ENCODE measurements around the gene CDK2AP2.

DNA sequence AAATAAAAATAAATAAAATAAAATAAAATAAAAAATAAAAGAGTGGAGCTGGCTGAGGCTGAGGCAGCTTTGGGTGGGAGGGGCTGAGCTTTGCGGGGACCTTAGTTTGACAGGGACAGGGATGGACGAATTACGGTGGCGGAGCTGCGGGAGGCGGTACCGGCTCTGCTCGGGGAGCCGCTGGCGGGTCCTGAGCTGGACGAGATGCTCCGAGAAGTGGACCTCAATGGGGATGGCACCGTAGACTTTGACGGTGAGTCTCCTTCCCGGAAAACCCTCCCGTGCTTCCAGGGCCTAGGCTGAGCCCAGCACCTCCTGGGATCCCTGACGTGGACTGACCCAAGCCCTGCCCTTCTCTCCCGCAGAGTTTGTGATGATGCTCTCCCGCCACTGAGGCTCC lies 49.7 kb downstream of the CDK2AP2 start:
- TF ChIP-seq SPI1 (IDR thresholded peaks at IDR 0.05; ENCODE audit: low read depth, low read length) (no peak), POLR2A (IDR thresholded peaks at IDR 0.05; ENCODE audit: low read depth, low read length) (no peak), POLR2AphosphoS5 (IDR thresholded peaks at IDR 0.05; ENCODE audit: low read depth, low read length) (no peak), POU2F2 (IDR thresholded peaks at IDR 0.05; ENCODE audit: low read depth, low read length) (no peak), TAF1 (IDR thresholded peaks at IDR 0.05; ENCODE audit: low read depth, low read length) (no peak)
